GM21786 (cell line): Measurements from ENCODE around the gene TIMP2.

Source experiments
- ATAC-seq: cut with Tn5 transposase; IDR thresholded peaks from one replicate; pipeline ENCODE4 v1.9.1; 2021; ENCODE audit not compliant: unreplicated experiment

The TIMP2 gene

DNA sequence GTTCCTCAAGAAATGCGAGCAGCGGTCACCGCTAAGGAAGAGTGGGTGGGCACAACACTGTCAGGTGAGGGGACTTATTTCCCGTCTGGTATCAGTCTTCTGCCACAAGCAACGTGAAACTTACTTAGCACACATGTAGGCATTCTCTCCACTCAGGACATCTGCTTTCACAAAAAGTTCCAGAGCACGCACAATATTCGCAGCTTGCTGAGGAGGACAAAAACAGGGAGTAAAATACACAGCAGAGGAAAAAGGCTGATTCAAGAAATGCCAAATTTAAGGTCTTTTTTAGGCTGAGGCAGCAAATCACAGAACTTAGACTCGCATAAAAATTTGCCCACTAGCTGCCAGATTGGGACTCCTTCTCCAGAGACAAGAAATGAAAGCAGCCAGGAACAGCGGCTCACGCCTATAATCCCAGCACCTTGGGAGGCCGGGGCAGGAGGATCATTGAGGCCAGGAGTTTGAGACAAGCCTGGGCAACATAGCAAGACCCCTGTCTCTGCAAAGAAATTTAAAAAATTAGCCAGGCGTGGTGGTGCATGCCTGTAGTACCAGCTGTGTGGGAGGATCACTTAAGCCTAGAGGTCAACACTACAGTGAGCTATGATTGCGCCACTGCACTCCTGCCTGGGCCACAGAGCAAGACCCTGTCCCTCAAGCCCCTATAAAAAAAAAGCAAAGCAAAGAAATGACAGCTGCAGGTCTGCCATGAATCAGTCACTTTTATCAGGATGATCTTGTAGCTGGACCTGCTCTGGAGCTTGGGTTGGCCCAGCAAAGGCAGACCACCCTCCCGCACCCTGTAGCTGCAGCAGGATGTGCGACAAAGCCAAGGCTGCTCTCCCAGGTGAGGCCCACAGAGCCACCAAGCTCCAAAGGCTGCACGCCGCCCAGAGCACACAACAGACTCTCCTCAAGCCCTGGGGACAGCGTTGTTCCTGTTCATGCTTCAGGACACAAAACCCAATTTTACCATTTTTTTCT, 105.1 kb downstream of the TIMP2 start:
- no peak for ATAC-seq

GRCh38 chr17:78819402-78819801, 105.8 kb downstream of the TIMP2 start:
- no peak for ATAC-seq

DNA sequence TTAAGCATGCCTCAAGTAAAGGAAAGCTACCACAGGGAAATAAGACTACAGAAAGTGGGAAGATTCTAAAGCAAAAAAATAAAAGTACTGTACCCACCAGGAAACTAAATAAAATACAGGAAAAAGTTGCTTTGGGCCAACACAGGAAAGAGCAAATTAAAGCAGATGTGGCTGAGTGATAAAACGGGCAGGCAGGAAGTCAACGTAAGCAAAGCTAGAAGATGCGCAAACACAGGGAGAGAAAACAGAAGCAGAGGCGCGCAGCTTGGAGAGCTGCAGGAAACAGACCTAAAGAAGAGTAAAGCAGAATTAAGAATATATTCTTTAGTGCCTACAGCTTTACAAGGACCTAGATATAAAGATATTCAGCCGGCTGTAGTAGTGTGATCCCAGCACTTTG, 106.3 kb downstream of the TIMP2 start:
- no peak for ATAC-seq

DNA sequence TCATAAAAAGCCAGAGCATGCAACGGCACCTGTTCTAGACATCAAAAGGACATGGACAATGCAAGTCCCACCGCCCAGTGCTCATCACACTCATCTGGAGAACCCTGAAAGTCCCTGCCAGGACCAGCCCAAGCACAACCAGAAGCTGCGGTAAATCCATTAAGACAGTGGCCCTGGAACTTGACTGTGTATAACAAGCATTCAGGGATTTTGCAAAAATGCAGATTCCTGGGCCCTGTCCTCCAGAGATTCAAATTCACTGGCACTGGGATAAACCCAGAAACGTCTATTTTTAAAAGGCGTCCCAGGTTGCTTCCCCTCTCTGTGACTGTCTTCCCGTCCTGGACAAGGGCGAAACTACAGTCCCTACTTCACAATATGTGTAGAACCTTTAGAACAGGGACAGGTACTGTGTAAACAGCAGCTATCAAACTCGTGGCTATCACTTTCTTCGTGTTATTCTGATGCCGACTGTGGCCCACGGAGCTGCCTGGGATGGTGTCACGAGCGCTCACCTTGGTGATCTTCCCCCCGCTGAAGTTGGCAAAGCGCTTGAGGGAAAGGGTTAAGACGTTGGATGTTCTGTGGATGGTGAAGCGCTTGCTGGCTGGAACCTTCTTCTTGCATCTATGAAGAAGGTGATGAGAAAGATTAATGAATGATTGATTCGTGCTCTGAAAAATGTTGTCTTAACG, 106.9 kb downstream of the TIMP2 start:
- no peak for ATAC-seq

DNA sequence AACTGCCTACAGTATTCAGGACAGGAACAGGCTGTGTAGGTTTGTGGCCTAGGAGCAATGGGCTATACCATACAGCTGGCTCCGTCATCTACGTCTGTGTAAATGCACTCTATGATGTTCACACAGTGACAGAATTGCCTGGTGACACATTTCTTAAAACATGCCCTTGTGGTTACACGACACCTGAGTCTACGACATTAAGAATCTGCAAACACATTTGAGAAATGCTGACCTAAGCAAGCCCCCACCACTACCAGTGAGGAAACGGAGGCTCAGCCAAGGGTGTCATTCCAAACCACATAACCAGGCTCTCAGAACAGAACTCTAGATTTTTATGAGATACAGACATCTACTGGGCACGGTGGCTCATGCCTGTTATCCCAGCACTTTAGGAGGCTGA, 108.1 kb downstream of the TIMP2 start:
- ATAC-seq = no peak

DNA sequence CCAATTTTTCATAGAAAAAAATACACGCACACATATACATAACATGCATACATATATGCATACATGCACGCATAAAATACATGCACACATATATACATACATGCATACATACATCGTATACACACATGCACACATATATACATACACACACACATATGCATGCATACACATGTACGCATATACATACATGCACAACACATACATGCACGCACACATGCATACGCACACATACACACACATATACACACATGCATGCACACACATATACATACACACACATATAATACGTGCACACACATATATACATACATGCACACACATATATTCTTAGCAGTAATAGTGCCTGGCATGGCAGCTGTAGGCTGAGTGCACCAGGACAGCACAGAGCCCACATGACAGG, 109.5 kb downstream of the TIMP2 start:
- no peak for ATAC-seq

GRCh38 chr17:78812855-78813254, 112.3 kb downstream of the TIMP2 start:
- ATAC-seq = no peak

DNA sequence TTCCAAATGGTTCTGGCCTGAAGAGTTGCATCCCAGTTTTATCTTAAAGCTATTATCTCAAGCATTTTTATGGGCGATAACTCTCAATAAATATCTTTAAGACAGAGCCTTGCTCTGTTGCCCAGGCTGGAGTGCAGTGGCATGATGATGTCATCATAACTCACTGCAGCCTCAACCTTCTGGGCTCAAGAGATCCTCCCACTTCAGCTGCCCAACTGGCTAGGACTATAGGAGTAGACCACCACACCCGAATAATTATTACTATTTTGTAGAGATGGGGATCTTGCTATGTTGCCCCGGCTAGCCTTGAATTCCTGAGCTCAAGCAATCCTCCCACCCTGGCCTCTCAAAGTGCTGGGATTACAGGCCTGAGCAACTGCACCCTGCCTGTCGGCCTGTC, 117.0 kb downstream of the TIMP2 start:
- ATAC-seq = no peak

DNA sequence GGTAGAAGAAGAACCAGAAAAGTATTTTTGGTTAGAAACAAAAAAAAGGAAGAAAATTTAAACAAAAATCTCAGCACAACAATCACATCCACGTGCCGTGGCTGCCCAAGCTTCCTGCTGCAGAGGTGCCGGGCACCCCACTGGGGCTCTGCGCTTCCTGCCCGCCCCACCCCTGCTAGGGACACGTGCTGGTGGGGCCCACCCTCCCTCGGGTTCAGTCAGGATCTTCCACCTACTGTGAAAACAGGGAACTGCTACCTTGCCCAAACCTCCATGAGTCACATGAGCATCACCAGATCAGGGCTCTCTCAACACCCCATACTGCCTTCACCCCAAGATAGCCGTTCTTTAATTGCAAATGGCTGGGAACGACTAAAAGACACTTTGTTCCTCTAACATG, 118.7 kb downstream of the TIMP2 start:
- ATAC-seq = no peak

DNA sequence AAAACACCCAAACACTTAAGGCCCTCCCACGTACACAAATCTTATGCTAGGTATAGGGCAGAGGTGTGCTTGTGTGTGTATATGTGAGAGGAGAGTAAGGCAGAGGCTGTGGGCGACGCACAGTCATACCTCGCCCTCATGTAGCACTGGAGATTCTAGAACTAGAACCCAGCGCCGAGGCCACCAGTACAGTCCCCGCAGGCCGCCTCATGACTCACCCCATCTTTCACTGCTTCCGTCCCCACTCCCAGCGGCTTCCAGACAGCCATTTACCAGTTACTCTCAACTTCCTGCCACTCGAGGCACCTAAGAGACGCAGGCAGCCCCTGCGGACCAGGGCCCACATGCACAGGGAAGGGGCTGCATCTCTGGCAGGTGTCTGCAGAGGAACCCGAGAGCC, 119.9 kb downstream of the TIMP2 start:
- ATAC-seq = no peak

- ATAC-seq = no peak
Measured at GRCh38 chr17:78804777-78805176, 120.4 kb downstream of the TIMP2 start.

DNA sequence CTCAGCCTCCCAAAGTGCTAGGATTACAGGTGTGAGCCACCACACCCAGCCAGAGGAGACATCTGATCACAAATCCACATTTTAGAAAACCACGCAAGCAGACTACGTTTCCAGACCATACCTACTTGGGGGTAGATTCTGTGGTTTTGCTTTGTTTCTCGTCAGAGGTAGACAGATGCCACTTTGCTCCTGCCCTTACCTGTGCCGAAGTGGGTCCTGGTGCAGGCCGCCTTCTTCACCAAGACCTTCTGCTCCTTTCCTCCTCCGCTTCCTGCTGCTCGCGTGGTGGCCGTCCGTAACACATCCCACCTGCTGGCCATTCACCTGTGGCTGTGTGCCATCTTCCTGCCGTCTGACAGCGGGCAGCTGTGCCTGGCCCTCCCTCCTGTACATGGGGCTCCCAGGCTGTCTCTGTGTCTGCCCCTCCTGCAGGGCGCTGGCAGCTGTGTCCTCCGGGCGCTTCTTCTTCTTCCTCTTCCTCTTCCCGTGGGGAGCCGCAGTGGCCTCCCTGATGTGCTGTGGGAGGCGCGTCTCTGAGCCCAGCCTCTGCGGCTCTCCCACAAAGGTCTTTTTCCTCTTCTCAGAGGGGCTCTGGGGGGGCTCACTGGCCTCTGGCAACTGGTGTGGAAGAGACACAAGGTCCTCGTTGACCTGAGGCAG, 121.9 kb downstream of the TIMP2 start:
- no peak for ATAC-seq
